ENCODE results near the gene MTHFSD. TPM values are rescaled to one million over a fixed set of nuclear protein-coding genes. Genes with fewer than 3 reads are reported as not detected.

The MTHFSD gene
- total and polyA plus RNA-seq, 4 donors, result 9.4 to 28.5 (median 16.6) TPM

GRCh38 chr16:86523166-86523740, 31.8 kb downstream of the MTHFSD start:
- Histone ChIP-seq H3K27me3 (ENCODE audit: control insufficient read depth in 3 of 3, insufficient read depth in 3 of 3, low read length in 2 of 3) (peaks cover 3 to 14% (median 4%) of the 10 kb centered on the region in 3 donors), H3K27ac (ENCODE audit: low read depth in 1 of 2, low read length in 1 of 2) (no peak overlapping the region), H3K4me3 (no peak overlapping the region), H3K9ac (ENCODE audit: insufficient read depth in 1 of 2, low read length in 2 of 2) (no peak overlapping the region), H3K9me3 (ENCODE audit: control insufficient read depth in 4 of 4, insufficient read depth in 3 of 4, low read length in 3 of 4) (peaks cover 0 to 4% (median 0%) of the 10 kb centered on the region in 4 donors), H3K4me1 (ENCODE audit: control insufficient read depth in 5 of 5, insufficient read depth in 5 of 5, low read length in 5 of 5) (peaks cover 0 to 15% (median 0%) of the 10 kb centered on the region in 5 donors), H3K36me3 (ENCODE audit: control insufficient read depth in 4 of 4, insufficient read depth in 4 of 4, low read length in 4 of 4) (no peaks in the 10 kb centered on the region)
- DNase-seq (no peak), ATAC-seq (ENCODE audit: insufficient read depth, low FRiP score) (no peak)
- no peak for TF ChIP-seq CTCF (IDR thresholded peaks at IDR 0.05; ENCODE audit: control extremely low read depth, extremely low read depth)
- WGBS, 2 donors, result 72 to 80% methylated on average over 5 of the region's 5 CpGs

GRCh38 chr16:86522634-86523033, 32.4 kb downstream of the MTHFSD start:
- 83 to 88% methylated on average over 16 of the region's 16 CpGs for WGBS, 2 donors
- Histone ChIP-seq H3K27me3 (ENCODE audit: control insufficient read depth in 3 of 3, insufficient read depth in 3 of 3, low read length in 2 of 3) (peaks cover 3 to 14% (median 4%) of the 10 kb centered on the region in 3 donors), H3K4me3 (no peak overlapping the region), H3K27ac (ENCODE audit: low read depth in 1 of 2, low read length in 1 of 2) (no peak overlapping the region), H3K4me1 (ENCODE audit: control insufficient read depth in 5 of 5, insufficient read depth in 5 of 5, low read length in 5 of 5) (peaks cover 0 to 19% (median 0%) of the 10 kb centered on the region in 5 donors), H3K9me3 (ENCODE audit: control insufficient read depth in 4 of 4, insufficient read depth in 3 of 4, low read length in 3 of 4) (peaks cover 0 to 4% (median 0%) of the 10 kb centered on the region in 4 donors), H3K9ac (ENCODE audit: insufficient read depth in 1 of 2, low read length in 2 of 2) (no peak overlapping the region), H3K36me3 (ENCODE audit: control insufficient read depth in 4 of 4, insufficient read depth in 4 of 4, low read length in 4 of 4) (no peaks in the 10 kb centered on the region)
- ATAC-seq (ENCODE audit: insufficient read depth, low FRiP score), result no peak
- TF ChIP-seq CTCF (IDR thresholded peaks at IDR 0.05; ENCODE audit: control extremely low read depth, extremely low read depth), result no peak
- no peak for DNase-seq

- no peak for TF ChIP-seq CTCF (IDR thresholded peaks at IDR 0.05; ENCODE audit: control extremely low read depth, extremely low read depth)
- DNase-seq, result no peak
- ATAC-seq (ENCODE audit: insufficient read depth, low FRiP score), result no peak
- peaks cover 0 to 4% (median 0%) of the 10 kb centered on the region in 4 donors for H3K9me3 ChIP-seq (ENCODE audit: control insufficient read depth in 4 of 4, insufficient read depth in 3 of 4, low read length in 3 of 4)
- peaks cover 0 to 31% (median 0%) of the 10 kb centered on the region in 5 donors for H3K4me1 ChIP-seq (ENCODE audit: control insufficient read depth in 5 of 5, insufficient read depth in 5 of 5, low read length in 5 of 5)
- no peaks in the 10 kb centered on the region for H3K36me3 ChIP-seq (ENCODE audit: control insufficient read depth in 4 of 4, insufficient read depth in 4 of 4, low read length in 4 of 4)
- WGBS, 2 donors, result 67 to 73% methylated on average over 35 of the region's 35 CpGs
- peaks cover 3 to 18% (median 4%) of the 10 kb centered on the region in 3 donors for H3K27me3 ChIP-seq (ENCODE audit: control insufficient read depth in 3 of 3, insufficient read depth in 3 of 3, low read length in 2 of 3)
- H3K27ac ChIP-seq (ENCODE audit: low read depth in 1 of 2, low read length in 1 of 2), result no peak overlapping the region
- H3K4me3 ChIP-seq, result no peak overlapping the region
- H3K9ac ChIP-seq (ENCODE audit: insufficient read depth in 1 of 2, low read length in 2 of 2), result no peak overlapping the region
Observed at GRCh38 chr16:86521236-86522197, 33.5 kb downstream of the MTHFSD start.
